NOMO-1 treated with DMSO at 0.1 percent for 48 hours (cell line): ENCODE results near the gene SCP2.

Experiments used
- DNase-seq: peaks from one replicate; lab custom pipeline; 2025; ENCODE audit not compliant: unreplicated experiment; lab: John Stamatoyannopoulos, UW

Gene SCP2

DNA sequence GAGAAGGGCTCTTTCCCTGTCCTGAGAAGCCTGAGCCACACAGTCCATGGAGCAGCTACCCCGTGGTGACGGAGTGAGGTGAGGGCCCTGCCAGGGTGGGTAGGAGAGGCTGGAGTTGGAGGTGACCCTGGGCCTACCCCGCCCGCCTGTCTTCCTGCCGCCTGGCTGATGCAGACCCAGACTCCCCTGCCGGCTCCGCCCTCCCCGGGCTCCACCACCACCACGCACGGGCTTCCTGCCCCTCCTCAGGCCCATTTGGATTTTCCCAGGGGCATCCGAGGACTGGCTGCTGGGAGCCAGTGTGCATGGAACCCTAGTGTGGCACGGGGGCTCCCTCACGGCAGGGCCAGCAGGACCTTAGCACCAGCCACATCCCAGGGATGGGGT lies 167.4 kb downstream of the SCP2 start:
- DNase-seq, result no peak
